Measurements from ENCODE around the gene MKLN1. TPM values are rescaled to one million over a fixed set of nuclear protein-coding genes. Genes with fewer than 3 reads are reported as not detected.

Gene MKLN1
- total RNA-seq, 1 experiment from 2014 or later: 34.3 TPM

DNA sequence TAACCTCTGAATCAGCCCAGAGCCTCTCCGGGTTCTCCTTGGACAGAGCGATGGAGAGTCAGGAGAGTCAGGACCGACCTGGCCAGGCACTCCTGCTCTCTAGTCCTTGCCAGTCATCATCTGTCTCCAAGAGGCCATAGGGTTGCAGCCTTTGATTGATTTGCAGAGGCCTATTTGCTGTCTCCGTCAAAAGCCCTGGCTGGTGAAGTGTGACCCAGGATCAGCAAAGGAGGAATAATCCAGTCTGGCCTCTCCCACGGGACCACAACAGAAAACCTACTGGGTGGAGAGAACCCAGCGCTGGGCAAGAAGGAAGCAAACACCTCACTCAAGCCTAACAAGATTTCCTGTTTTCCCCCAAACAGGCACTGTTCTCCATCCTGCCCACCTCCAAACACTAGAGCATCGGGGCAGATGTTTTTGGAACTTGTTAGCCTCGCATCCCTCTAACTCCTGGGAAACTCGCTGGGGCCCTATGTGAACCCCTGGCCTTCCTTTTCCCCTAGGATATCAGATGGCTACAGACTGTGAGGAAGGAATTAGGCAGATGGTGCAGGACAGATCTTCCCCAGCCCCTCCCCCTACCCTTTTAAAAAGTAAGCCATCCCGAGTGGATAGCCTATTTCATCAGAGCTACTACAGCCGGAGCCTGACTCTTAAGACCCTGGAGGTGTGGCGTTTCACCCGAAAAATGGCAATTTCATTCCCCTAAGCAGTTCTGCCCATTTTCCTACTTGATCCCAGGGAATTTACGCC lies 174.4 kb downstream of the MKLN1 start:
- no peak overlapping the region for H2AFZ ChIP-seq (ENCODE audit: low read length)
- Mint-ChIP-seq H3K4me1 (peaks cover 7 to 17% of the 10 kb centered on the region in 2 experiments; a peak in 3 of 4 replicates), H3K27ac (peak overlapping the region; percentile 93 to 95 (median 94); a peak in 6 of 7 replicates), H3K36me3 (ENCODE audit: insufficient read depth in 1 of 3, low read depth in 3 of 3) (peaks cover 59 to 97% (median 86%) of the 10 kb centered on the region in 3 experiments), H3K4me3 (no peak overlapping the region), H3K9me3 (no peaks in the 10 kb centered on the region), H3K27me3 (ENCODE audit: low read depth) (no peaks in the 10 kb centered on the region; the same call in none of the 2 replicates)
- no CpG with 5 or more reads among the region's 14 CpGs for WGBS (ENCODE audit: extremely low coverage, insufficient read length, low lambda C conversion rate)
- no peak overlapping the region for H2BK120ac ChIP-seq (ENCODE audit: low read depth, low read length, poor library complexity, severe bottlenecking)
- no peak overlapping the region for H4K91ac ChIP-seq (ENCODE audit: insufficient read length, low read depth, low read length)
- H3K14ac ChIP-seq (ENCODE audit: insufficient read depth, low read length): no peak overlapping the region
- H4K8ac ChIP-seq (replicated peaks; ENCODE audit: insufficient read length, low read depth, low read length): no peak overlapping the region
- H3T11ph ChIP-seq (ENCODE audit: low read length): no peak overlapping the region
- peaks cover under 1% of the 10 kb centered on the region for H3K79me1 ChIP-seq (ENCODE audit: insufficient read depth, low read depth, low read length, poor library complexity, severe bottlenecking)
- H3K9me3 ChIP-seq (ENCODE audit: control insufficient read depth, low read depth, low read length): no peaks in the 10 kb centered on the region
- H3K4me2 ChIP-seq (ENCODE audit: insufficient read depth, insufficient read length, low read length): no peak overlapping the region
- no peak overlapping the region for H2BK20ac ChIP-seq (ENCODE audit: low read depth, low read length, poor library complexity, severe bottlenecking)
- H3K79me2 ChIP-seq (ENCODE audit: insufficient read depth, low read length): no peaks in the 10 kb centered on the region
- H2BK15ac ChIP-seq (ENCODE audit: low read depth, low read length): no peak overlapping the region
- no peak overlapping the region for H2BK12ac ChIP-seq (ENCODE audit: insufficient read length, low read depth, low read length)
- no peaks in the 10 kb centered on the region for H4K20me1 ChIP-seq (ENCODE audit: control insufficient read depth, insufficient read depth, insufficient read length)
- no peak overlapping the region for H3K23ac ChIP-seq (ENCODE audit: insufficient read length, low read depth, low read length)
- no peak overlapping the region for H3K56ac ChIP-seq (ENCODE audit: insufficient read length, low read depth, low read length)
- no peaks in the 10 kb centered on the region for H3K27me3 ChIP-seq (ENCODE audit: insufficient read depth, low read length)
- no peak overlapping the region for H2AK5ac ChIP-seq (ENCODE audit: insufficient read length, low read length)
- no peaks in the 10 kb centered on the region for H3K23me2 ChIP-seq (ENCODE audit: insufficient read length, low read depth, low read length, poor library complexity, severe bottlenecking)
- H2BK5ac ChIP-seq (ENCODE audit: insufficient read length, low read length): no peak overlapping the region
- no peak for TF ChIP-seq CTCF (conservative IDR thresholded peaks at IDR 0.05)
- no peak overlapping the region for H3K4ac ChIP-seq (ENCODE audit: low read depth, low read length)
- no peak overlapping the region for H3K27ac ChIP-seq (ENCODE audit: insufficient read length, low read depth, low read length)
- no peaks in the 10 kb centered on the region for H3K4me1 ChIP-seq (ENCODE audit: insufficient read depth, low read length)
- no peak overlapping the region for H4K5ac ChIP-seq (ENCODE audit: insufficient read length, low read depth, low read length)
- no peak for DNase-seq
- H3K9ac ChIP-seq (ENCODE audit: extremely low read depth, insufficient read length, low read length): no peak overlapping the region
- H3K18ac ChIP-seq (ENCODE audit: insufficient read length, low read depth, low read length): no peak overlapping the region
